GM12864 (cell line): ENCODE data around the gene ZNF10.

Experiments
- DNase-seq: peaks from one replicate; pipeline ENCODE4 v3.0.0-alpha.2; 2011; ENCODE audit warnings: low read depth
- H3K4me3 ChIP-seq: 2 replicates; pipeline ENCODE4 v1.5.1; 2011; ENCODE audit warnings: mild to moderate bottlenecking, low read depth, low read length, control low read depth
- TF ChIP-seq, protein P1 (sequence below): IDR thresholded peaks from 2 replicates; pipeline ENCODE4 v1.5.1; 2011; ENCODE audit warnings: low read depth, mild to moderate bottlenecking, moderate library complexity, low read length, control low read depth, inconsistent platforms; ENCODE audit errors: missing control alignments

Gene ZNF10

DNA sequence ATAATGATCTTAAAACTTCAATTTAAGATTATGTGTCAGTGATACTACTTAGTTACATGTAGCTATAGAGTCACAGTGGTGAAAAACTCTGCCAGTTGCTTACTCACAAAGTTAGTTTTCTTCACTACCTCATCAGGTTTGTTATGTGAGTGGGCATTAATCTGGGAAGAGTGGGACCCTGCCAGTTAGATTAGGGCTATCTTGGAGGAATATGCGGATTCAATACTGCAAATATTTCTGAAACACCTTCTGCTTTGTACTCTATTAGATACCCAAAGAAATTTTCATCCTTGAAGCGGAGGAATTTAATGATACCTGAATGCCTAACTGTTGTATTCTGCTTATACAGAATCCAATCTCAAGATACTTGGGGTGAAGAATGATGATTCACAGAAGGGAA lies 76.0 kb downstream of the ZNF10 start:
- no peak overlapping the region for H3K4me3 ChIP-seq
- TF ChIP-seq, protein P1, sequence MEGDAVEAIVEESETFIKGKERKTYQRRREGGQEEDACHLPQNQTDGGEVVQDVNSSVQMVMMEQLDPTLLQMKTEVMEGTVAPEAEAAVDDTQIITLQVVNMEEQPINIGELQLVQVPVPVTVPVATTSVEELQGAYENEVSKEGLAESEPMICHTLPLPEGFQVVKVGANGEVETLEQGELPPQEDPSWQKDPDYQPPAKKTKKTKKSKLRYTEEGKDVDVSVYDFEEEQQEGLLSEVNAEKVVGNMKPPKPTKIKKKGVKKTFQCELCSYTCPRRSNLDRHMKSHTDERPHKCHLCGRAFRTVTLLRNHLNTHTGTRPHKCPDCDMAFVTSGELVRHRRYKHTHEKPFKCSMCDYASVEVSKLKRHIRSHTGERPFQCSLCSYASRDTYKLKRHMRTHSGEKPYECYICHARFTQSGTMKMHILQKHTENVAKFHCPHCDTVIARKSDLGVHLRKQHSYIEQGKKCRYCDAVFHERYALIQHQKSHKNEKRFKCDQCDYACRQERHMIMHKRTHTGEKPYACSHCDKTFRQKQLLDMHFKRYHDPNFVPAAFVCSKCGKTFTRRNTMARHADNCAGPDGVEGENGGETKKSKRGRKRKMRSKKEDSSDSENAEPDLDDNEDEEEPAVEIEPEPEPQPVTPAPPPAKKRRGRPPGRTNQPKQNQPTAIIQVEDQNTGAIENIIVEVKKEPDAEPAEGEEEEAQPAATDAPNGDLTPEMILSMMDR, result no peak
- no peak for DNase-seq
